K562 (cell line): Measurements from ENCODE around the gene PTTG1IP. TPM values are rescaled to one million over a fixed set of nuclear protein-coding genes. Genes with fewer than 3 reads are reported as not detected.

Experiments used
- GATA2 ChIP-seq: sonication (generic); formaldehyde crosslinking; IDR thresholded peaks from 2 replicates; pipeline ENCODE4 v1.4.0; 2020; ENCODE audit warnings: mild to moderate bottlenecking, missing genetic modification reagents
- MCM2 ChIP-seq: fragments of 450-650 bp; IDR thresholded peaks from 2 replicates; pipeline ENCODE4 v1.6.1; 2017; ENCODE audit warnings: low read depth, mild to moderate bottlenecking
- MYBL2 ChIP-seq, 2 experiments: fragments of 450-650 bp in 1 of 2; sonication (generic) in 1 of 2; formaldehyde crosslinking in 1 of 2; IDR thresholded peaks; 2 replicates each; pipeline versions ENCODE4 v1.6.1 to v1.8.1; 2017 to 2022; ENCODE audit warnings: borderline replicate concordance in 1 of 2, inconsistent platforms in 1 of 2, low read depth in 1 of 2, mild to moderate bottlenecking in 1 of 2, missing genetic modification reagents in 1 of 2, moderate library complexity in 1 of 2
- RFX1 ChIP-seq: fragments of 450-650 bp; IDR thresholded peaks from 2 replicates; pipeline ENCODE4 v1.6.1; 2016; ENCODE audit warnings: mild to moderate bottlenecking, moderate library complexity
- SMAD3 ChIP-seq: fragments of 450-650 bp; formaldehyde crosslinking; conservative IDR thresholded peaks from 2 replicates; pipeline ENCODE4 v1.4.0; 2020; ENCODE audit warnings: mild to moderate bottlenecking
- TRIM24 ChIP-seq, 2 experiments: fragments of 450-650 bp; IDR thresholded peaks; 2 replicates each; pipeline ENCODE4 v1.6.1; 2016
- polyA plus RNA-seq, 8 experiments: library from polyadenylated mRNA; depleted of rRNA in 4 of 8; stranded (reverse) in 5 of 8; unstranded in 3 of 8; fragments of >200 nt; fragmentation: Nextera tagmentation in 2 of 8; fragmentation: Illumina TruSeq in 1 of 8; extraction: Ambion mirVana in 2 of 8; extraction: Trizol in 1 of 8; gene quantifications; 2 replicates each; pipeline versions ENCODE4 v1.2.1 to v1.2.3, GENCODE V29; 2011 to 2014; ENCODE audit warnings: inconsistent platforms in 1 of 8, missing spikeins in 1 of 8
- total RNA-seq, 7 experiments: library from RNA; depleted of rRNA in 6 of 7; stranded (reverse); fragments of >200 nt in 6 of 7; fragmentation: Illumina TruSeq in 2 of 7; extraction: Trizol in 2 of 7; gene quantifications; 2 replicates each; pipeline versions ENCODE4 v1.2.1 to v1.2.3, GENCODE V29; 2011 to 2021; ENCODE audit warnings: low replicate concordance in 1 of 7
- TF ChIP-seq, protein P1 (sequence below): fragments of 450-650 bp; IDR thresholded peaks from 2 replicates; pipeline ENCODE4 v1.6.1; 2016; ENCODE audit warnings: low read depth
- TF ChIP-seq, protein P2 (sequence below), 2 experiments: fragments of 450-650 bp; IDR thresholded peaks; 2 replicates each; pipeline ENCODE4 v1.6.1; 2016; ENCODE audit warnings: mild to moderate bottlenecking in 2 of 2, borderline replicate concordance in 1 of 2, low read depth in 1 of 2, moderate library complexity in 1 of 2
- TF ChIP-seq, protein P3 (sequence below): fragments of 250-450 bp; sonication (Bioruptor Pico); IDR thresholded peaks from 2 replicates; pipeline ENCODE4 v1.5.0; 2020; ENCODE audit warnings: mild to moderate bottlenecking

Gene PTTG1IP
- total and polyA plus RNA-seq, 9 of the 15 experiments (the other 6 are each of a cell fraction or from before 2014, with no cell fraction given) = 5.0 to 99.3 (median 82.4) TPM

- TF ChIP-seq, protein P1, sequence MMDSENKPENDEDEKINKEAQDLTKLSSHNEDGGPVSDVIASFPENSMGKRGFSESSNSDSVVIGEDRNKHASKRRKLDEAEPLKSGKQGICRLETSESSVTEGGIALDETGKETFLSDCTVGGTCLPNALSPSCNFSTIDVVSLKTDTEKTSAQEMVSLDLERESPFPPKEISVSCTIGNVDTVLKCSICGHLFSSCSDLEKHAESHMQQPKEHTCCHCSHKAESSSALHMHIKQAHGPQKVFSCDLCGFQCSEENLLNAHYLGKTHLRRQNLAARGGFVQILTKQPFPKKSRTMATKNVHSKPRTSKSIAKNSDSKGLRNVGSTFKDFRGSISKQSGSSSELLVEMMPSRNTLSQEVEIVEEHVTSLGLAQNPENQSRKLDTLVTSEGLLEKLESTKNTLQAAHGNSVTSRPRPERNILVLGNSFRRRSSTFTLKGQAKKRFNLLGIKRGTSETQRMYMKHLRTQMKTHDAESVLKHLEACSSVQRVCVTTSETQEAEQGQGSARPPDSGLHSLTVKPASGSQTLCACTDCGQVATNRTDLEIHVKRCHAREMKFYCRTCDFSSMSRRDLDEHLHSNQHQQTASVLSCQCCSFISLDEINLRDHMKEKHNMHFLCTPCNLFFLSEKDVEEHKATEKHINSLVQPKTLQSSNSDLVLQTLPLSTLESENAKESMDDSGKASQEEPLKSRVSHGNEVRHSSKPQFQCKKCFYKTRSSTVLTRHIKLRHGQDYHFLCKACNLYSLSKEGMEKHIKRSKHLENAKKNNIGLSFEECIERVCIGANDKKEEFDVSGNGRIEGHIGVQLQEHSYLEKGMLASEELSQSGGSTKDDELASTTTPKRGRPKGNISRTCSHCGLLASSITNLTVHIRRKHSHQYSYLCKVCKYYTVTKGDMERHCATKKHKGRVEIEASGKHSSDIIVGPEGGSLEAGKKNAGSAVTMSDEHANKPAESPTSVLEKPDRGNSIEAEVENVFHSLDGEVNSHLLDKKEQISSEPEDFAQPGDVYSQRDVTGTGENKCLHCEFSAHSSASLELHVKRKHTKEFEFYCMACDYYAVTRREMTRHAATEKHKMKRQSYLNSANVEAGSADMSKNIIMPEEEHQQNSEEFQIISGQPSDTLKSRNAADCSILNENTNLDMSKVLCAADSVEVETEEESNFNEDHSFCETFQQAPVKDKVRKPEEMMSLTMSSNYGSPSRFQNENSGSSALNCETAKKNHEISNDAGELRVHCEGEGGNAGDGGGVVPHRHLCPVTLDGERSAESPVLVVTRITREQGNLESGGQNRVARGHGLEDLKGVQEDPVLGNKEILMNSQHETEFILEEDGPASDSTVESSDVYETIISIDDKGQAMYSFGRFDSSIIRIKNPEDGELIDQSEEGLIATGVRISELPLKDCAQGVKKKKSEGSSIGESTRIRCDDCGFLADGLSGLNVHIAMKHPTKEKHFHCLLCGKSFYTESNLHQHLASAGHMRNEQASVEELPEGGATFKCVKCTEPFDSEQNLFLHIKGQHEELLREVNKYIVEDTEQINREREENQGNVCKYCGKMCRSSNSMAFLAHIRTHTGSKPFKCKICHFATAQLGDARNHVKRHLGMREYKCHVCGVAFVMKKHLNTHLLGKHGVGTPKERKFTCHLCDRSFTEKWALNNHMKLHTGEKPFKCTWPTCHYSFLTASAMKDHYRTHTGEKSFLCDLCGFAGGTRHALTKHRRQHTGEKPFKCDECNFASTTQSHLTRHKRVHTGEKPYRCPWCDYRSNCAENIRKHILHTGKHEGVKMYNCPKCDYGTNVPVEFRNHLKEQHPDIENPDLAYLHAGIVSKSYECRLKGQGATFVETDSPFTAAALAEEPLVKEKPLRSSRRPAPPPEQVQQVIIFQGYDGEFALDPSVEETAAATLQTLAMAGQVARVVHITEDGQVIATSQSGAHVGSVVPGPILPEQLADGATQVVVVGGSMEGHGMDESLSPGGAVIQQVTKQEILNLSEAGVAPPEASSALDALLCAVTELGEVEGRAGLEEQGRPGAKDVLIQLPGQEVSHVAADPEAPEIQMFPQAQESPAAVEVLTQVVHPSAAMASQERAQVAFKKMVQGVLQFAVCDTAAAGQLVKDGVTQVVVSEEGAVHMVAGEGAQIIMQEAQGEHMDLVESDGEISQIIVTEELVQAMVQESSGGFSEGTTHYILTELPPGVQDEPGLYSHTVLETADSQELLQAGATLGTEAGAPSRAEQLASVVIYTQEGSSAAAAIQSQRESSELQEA = no peak
- no peak for TF ChIP-seq TRIM24 (IDR thresholded peaks at IDR 0.05)
- TF ChIP-seq, protein P2, sequence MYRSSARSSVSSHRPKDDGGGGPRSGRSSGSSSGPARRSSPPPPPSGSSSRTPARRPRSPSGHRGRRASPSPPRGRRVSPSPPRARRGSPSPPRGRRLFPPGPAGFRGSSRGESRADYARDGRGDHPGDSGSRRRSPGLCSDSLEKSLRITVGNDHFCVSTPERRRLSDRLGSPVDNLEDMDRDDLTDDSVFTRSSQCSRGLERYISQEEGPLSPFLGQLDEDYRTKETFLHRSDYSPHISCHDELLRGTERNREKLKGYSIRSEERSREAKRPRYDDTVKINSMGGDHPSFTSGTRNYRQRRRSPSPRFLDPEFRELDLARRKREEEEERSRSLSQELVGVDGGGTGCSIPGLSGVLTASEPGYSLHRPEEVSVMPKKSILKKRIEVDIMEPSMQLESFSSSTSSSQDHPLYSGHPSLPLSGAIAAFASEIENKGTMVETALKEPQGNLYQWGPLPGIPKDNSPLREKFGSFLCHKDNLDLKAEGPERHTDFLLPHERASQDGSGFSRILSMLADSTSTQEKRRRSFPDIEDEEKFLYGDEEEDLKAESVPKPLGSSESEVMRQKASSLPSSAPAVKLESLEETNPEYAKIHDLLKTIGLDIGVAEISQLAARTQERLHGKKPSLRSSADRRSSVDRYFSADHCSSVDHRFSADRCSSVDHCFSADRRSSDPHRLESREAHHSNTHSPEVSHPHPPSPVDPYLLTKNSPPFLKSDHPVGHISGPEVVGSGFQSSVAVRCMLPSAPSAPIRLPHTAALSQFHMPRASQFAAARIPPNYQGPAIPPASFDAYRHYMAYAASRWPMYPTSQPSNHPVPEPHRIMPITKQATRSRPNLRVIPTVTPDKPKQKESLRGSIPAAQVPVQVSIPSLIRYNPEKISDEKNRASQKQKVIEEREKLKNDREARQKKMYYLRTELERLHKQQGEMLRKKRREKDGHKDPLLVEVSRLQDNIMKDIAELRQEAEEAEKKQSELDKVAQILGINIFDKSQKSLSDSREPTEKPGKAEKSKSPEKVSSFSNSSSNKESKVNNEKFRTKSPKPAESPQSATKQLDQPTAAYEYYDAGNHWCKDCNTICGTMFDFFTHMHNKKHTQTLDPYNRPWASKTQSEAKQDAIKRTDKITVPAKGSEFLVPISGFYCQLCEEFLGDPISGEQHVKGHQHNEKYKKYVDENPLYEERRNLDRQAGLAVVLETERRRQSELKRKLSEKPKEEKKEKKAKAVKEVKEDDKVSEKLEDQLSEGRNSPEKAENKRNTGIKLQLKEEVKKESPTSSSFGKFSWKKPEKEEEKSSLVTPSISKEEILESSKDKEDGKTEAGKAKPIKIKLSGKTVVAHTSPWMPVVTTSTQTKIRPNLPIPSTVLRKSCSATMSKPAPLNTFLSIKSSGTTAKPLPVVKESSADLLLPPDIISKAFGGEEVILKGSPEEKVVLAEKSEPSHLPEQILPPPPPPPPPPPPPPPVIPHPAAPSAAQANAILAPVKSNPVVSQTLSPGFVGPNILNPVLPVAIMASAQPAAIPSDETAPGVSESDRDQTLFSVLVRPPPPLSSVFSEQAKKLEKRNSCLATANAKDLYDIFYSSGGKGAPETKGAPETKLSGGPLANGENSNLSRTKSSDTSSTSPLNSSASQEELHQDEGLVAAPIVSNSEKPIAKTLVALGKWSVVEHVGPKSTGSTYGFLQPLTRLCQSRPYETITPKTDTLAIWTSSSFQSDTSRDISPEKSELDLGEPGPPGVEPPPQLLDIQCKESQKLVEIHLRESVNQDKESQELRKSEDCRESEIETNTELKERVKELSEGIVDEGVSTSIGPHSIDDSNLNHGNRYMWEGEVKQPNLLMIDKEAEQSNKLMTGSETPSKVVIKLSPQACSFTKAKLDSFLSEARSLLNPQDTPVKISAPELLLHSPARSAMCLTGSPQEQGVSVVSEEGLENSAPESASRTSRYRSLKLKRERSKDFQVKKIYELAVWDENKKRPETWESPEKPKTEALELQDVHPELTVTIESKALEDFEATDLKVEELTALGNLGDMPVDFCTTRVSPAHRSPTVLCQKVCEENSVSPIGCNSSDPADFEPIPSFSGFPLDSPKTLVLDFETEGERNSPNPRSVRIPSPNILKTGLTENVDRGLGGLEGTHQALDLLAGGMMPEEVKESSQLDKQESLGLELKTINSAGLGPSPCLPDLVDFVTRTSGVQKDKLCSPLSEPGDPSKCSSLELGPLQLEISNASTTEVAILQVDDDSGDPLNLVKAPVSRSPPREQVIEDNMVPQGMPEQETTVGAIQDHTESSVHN (IDR thresholded peaks at IDR 0.05; ENCODE audit: borderline replicate concordance in 1 of 2, low read depth in 1 of 2) = no peak
- no peak for TF ChIP-seq MCM2
- TF ChIP-seq MYBL2 (IDR thresholded peaks at IDR 0.05; ENCODE audit: low read depth) = no peak
- TF ChIP-seq MYBL2 (CRISPR knock-in tag; IDR thresholded peaks at IDR 0.05; ENCODE audit: borderline replicate concordance) = no peak
- TF ChIP-seq RFX1 = no peak
- TF ChIP-seq SMAD3 (CRISPR knock-in tag) = no peak
- TF ChIP-seq, protein P3, sequence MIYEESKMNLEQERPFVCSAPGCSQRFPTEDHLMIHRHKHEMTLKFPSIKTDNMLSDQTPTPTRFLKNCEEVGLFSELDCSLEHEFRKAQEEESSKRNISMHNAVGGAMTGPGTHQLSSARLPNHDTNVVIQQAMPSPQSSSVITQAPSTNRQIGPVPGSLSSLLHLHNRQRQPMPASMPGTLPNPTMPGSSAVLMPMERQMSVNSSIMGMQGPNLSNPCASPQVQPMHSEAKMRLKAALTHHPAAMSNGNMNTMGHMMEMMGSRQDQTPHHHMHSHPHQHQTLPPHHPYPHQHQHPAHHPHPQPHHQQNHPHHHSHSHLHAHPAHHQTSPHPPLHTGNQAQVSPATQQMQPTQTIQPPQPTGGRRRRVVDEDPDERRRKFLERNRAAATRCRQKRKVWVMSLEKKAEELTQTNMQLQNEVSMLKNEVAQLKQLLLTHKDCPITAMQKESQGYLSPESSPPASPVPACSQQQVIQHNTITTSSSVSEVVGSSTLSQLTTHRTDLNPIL (CRISPR knock-in tag) = no peak
- no peak for TF ChIP-seq GATA2 (CRISPR knock-in tag)
Observed at GRCh38 chr21:44872649-44873355, 688 bp downstream of the PTTG1IP start (continued).
